Fibroblast of lung (primary cell): ENCODE results near the gene TAOK3.

Source experiments
- EZH2 ChIP-seq: IDR thresholded peaks from 2 replicates; pipeline ENCODE4 v1.5.1; 2012; ENCODE audit warnings: low read length, control low read depth, mild to moderate bottlenecking; ENCODE audit errors: missing control alignments
- TF ChIP-seq, protein P1 (sequence below), 2 donors: IDR thresholded peaks in 1 of 2; conservative IDR thresholded peaks in 1 of 2; 1 replicate in 1 of 2; 2 replicates in 1 of 2; pipeline ENCODE4 v1.5.1; 2011 to 2012; ENCODE audit warnings: low read length in 2 of 2, control low read depth in 1 of 2, inconsistent platforms in 1 of 2, low read depth in 1 of 2, mild to moderate bottlenecking in 1 of 2

DNA sequence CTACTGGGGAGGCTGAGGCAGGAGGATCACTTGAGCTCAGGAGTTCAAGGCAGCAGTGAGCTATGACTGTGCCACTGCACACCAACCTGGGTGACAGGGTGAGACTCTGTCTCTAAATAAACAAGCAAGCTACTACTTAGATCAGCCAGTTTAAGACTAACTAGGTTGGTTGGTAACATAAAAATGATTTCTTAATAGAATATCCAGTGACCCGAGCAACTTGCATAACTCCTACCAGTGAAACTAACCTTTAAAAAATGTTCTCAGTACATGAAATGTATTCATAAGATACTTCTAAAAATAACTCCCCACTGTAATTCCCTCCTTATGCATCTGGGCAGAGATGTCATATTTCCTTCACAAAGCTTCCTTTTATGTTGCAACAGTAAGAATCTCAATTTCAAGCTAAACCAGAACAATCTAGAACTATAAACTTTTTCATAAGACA is 15.9 kb downstream of the TAOK3 start:
- TF ChIP-seq, protein P1, sequence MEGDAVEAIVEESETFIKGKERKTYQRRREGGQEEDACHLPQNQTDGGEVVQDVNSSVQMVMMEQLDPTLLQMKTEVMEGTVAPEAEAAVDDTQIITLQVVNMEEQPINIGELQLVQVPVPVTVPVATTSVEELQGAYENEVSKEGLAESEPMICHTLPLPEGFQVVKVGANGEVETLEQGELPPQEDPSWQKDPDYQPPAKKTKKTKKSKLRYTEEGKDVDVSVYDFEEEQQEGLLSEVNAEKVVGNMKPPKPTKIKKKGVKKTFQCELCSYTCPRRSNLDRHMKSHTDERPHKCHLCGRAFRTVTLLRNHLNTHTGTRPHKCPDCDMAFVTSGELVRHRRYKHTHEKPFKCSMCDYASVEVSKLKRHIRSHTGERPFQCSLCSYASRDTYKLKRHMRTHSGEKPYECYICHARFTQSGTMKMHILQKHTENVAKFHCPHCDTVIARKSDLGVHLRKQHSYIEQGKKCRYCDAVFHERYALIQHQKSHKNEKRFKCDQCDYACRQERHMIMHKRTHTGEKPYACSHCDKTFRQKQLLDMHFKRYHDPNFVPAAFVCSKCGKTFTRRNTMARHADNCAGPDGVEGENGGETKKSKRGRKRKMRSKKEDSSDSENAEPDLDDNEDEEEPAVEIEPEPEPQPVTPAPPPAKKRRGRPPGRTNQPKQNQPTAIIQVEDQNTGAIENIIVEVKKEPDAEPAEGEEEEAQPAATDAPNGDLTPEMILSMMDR (conservative IDR thresholded peaks at IDR 0.05 in 1 of 2, IDR thresholded peaks at IDR 0.05 in 1 of 2; ENCODE audit: low read depth in 1 of 2, low read length in 2 of 2), result no peak
- TF ChIP-seq EZH2, result no peak
